OCI-LY3 (cell line): Measurements from ENCODE around the gene FHOD3.

Experiments used
- H2AFZ ChIP-seq: fragments of 200-600, 300-600 bp; shearing (Covaris generic); 2 replicates; pipeline ENCODE4 v1.6.0; 2014; ENCODE audit warnings: antibody characterized with exemption, low read depth, low read length
- H3K27ac ChIP-seq: fragments of 200-600, 300-600 bp; sonication (generic); 2 replicates; pipeline ENCODE4 v1.5.1; 2014; ENCODE audit warnings: mild to moderate bottlenecking, low read length, moderate library complexity, mixed read lengths
- H3K27me3 ChIP-seq: fragments of 200-600, 300-600 bp; sonication (generic); 2 replicates; pipeline ENCODE4 v1.6.1; 2014; ENCODE audit warnings: low read depth, low read length, mixed read lengths
- H3K36me3 ChIP-seq: fragments of 200-600, 300-600 bp; sonication (generic); replicated peaks from 2 replicates; pipeline ENCODE3; 2014; ENCODE audit warnings: low read depth, low read length, mixed read lengths
- H3K4me1 ChIP-seq: fragments of 300-600, 200-600 bp; sonication (generic); 2 replicates; pipeline ENCODE4 v1.6.1; 2014; ENCODE audit warnings: low read length, mixed read lengths
- H3K4me2 ChIP-seq: fragments of 200-600, 300-600 bp; sonication (generic); 2 replicates; pipeline ENCODE4 v1.6.1; 2014; ENCODE audit warnings: low read length, mixed read lengths
- H3K4me3 ChIP-seq: fragments of 300-600, 200-600 bp; sonication (generic); 2 replicates; pipeline ENCODE4 v1.5.1; 2014; ENCODE audit warnings: antibody characterized with exemption, mild to moderate bottlenecking, low read length, moderate library complexity
- H3K79me2 ChIP-seq: fragments of 300-600, 200-600 bp; shearing (Covaris generic); 2 replicates; pipeline ENCODE4 v1.6.1; 2014; ENCODE audit warnings: mild to moderate bottlenecking, low read length, mixed read lengths
- H3K9ac ChIP-seq: fragments of 300-600, 200-600 bp; shearing (Covaris generic); 2 replicates; pipeline ENCODE4 v1.6.0; 2014; ENCODE audit warnings: mild to moderate bottlenecking, low read length, moderate library complexity
- H3K9me3 ChIP-seq: fragments of 200-600, 300-600 bp; shearing (Covaris generic); 2 replicates; pipeline ENCODE4 v1.6.1; 2014; ENCODE audit warnings: low read length, mixed read lengths; ENCODE audit not compliant: insufficient read depth
- H4K20me1 ChIP-seq: fragments of 200-600, 300-600 bp; sonication (generic); 2 replicates; pipeline ENCODE4 v1.6.1; 2016; ENCODE audit warnings: low read length, mixed read lengths; ENCODE audit not compliant: insufficient read depth
- EZH2phosphoT487 ChIP-seq: fragments of 200-600 bp; shearing (Covaris generic); IDR thresholded peaks from 2 replicates; pipeline ENCODE4 v1.6.1; 2018; ENCODE audit warnings: antibody characterized with exemption, mixed run types, low read depth
- TF ChIP-seq, protein P1 (sequence below): fragments of 200-600, 300-600 bp; sonication (generic); IDR thresholded peaks from 2 replicates; pipeline ENCODE4 v1.5.1; 2014; ENCODE audit warnings: antibody characterized with exemption, low read length, low read depth

FHOD3 gene

DNA sequence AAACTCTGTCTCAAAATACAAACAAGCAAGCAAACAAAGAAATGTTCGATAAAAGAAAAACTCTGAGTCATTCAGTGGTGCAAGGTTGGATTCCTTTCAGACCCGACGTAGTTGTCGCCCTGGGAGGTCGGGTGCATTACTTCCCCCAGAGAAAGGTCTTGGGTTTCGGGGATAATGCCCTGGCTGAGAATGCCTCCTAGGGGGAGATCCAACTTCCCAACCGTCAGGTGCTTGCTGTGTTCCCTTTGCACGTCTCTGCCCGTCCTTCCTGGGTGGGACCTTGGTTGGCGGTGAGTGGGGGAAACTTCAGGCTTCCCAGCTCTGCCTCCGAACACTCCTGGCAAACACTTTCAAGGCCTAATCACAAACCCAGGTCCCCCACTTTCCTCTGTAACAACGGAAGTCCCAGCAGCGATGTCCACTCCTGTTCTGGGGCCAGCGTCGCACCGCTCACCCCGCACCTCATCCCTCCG is 530.7 kb downstream of the FHOD3 start:
- Histone ChIP-seq H3K36me3 (peaks cover 8% of the 10 kb centered on the region), H3K9ac (peak overlapping the region; percentile 89), H3K9me3 (no peaks in the 10 kb centered on the region), H3K4me1 (peaks cover 13% of the 10 kb centered on the region), H3K79me2 (peaks cover 28% of the 10 kb centered on the region), H2AFZ (peak overlapping the region; percentile 80), H3K4me3 (peak overlapping the region; percentile 94), H3K27ac (peak overlapping the region; percentile 41), H3K4me2 (peak overlapping the region; percentile 64), H4K20me1 (no peaks in the 10 kb centered on the region), H3K27me3 (no peaks in the 10 kb centered on the region)
- TF ChIP-seq, protein P1, sequence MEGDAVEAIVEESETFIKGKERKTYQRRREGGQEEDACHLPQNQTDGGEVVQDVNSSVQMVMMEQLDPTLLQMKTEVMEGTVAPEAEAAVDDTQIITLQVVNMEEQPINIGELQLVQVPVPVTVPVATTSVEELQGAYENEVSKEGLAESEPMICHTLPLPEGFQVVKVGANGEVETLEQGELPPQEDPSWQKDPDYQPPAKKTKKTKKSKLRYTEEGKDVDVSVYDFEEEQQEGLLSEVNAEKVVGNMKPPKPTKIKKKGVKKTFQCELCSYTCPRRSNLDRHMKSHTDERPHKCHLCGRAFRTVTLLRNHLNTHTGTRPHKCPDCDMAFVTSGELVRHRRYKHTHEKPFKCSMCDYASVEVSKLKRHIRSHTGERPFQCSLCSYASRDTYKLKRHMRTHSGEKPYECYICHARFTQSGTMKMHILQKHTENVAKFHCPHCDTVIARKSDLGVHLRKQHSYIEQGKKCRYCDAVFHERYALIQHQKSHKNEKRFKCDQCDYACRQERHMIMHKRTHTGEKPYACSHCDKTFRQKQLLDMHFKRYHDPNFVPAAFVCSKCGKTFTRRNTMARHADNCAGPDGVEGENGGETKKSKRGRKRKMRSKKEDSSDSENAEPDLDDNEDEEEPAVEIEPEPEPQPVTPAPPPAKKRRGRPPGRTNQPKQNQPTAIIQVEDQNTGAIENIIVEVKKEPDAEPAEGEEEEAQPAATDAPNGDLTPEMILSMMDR: no peak
- no peak for TF ChIP-seq EZH2phosphoT487

DNA sequence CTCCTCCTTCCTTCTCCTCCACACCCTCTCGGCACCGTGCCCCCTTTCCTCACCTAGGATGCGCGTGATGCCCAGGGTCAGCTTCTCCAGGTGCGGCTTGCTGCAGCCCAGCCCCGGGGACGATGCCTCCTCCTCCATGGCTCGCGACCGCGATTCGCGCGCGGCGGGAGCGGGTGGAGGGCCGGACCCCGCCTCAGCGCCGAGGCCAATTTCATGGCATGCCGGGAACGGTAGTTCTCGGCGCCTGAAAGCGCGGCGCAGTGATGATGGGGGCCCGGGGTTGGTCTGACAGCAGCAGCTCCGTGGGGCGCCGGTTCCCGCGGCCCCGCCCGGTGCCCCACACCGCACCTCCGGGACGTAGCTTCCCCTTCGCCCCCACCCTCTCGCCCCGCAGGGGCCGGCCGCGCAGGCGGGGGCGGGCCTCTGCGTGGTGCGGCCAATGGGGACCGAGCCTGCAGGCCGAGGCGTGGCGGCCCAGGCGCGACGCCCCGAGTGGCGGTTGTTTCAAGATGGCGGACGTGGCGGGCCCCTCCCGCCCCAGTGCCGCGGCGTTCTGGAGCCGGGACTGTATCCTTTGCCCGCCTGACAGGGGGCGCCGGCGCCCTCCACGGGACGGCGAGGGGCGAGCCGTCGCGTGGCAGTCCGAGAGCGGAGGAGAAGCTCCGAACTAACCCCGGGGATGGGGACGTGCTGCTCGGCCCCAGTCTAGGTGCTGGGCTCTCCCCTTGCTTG is 531.3 kb downstream of the FHOD3 start, which contains the start of the genes KIAA1328 and TPGS2:
Gene KIAA1328 (plus strand): TSS at position 498 of the 732 bp plus-strand sequence. CDS start 12 bp downstream, at position 510.
Gene TPGS2 (minus strand): TSS at position 373 of the 732 bp plus-strand sequence. CDS start 235 bp downstream, at position 138.
- Histone ChIP-seq H4K20me1 (no peaks in the 10 kb centered on the region), H3K9ac (peak within 1 kb of the TSS; percentile 89), H3K4me1 (peaks cover 13% of the 10 kb centered on the region), H3K79me2 (peaks cover 28% of the 10 kb centered on the region), H3K4me3 (peak within 1 kb of the TSS; percentile 94), H3K9me3 (no peaks in the 10 kb centered on the region), H3K27me3 (no peaks in the 10 kb centered on the region), H3K4me2 (peak within 1 kb of the TSS; percentile 78), H3K27ac (peak within 1 kb of the TSS; percentile 41), H2AFZ (peak within 1 kb of the TSS; percentile 80), H3K36me3 (peaks cover 7% of the 10 kb centered on the region)
- TF ChIP-seq EZH2phosphoT487: no peak
- TF ChIP-seq, protein P1: peak; percentile 52
